H9 (cell line): ENCODE measurements around the gene THRB. TPM values are rescaled to one million over a fixed set of nuclear protein-coding genes. Genes with fewer than 3 reads are reported as not detected.

Source experiments
- DNase-seq: peaks from one replicate; pipeline ENCODE4 v3.0.0-alpha.2; 2017
- H2AFZ ChIP-seq: one replicate; pipeline ENCODE4 v1.6.1; 2013; ENCODE audit warnings: mild to moderate bottlenecking, low read length, control low read depth, moderate library complexity
- H2AK5ac ChIP-seq: 2 replicates; pipeline ENCODE4 v1.6.1; 2013; ENCODE audit warnings: low read length, control low read depth, mixed read lengths; ENCODE audit not compliant: insufficient read length
- H2BK120ac ChIP-seq: one replicate; pipeline ENCODE4 v1.6.1; 2013; ENCODE audit warnings: low read depth, mild to moderate bottlenecking, low read length, control low read depth, inconsistent platforms; ENCODE audit not compliant: poor library complexity, severe bottlenecking
- H2BK12ac ChIP-seq: 2 replicates; pipeline ENCODE4 v1.6.1; 2013; ENCODE audit warnings: low read length, control low read depth, mixed read lengths, low read depth; ENCODE audit not compliant: insufficient read length
- H2BK15ac ChIP-seq: 2 replicates; pipeline ENCODE4 v1.6.1; 2013; ENCODE audit warnings: low read depth, low read length, control low read depth
- H2BK20ac ChIP-seq: one replicate; pipeline ENCODE4 v1.6.1; 2013; ENCODE audit warnings: low read depth, mild to moderate bottlenecking, low read length, control low read depth, inconsistent platforms; ENCODE audit not compliant: poor library complexity, severe bottlenecking
- H2BK5ac ChIP-seq: 2 replicates; pipeline ENCODE4 v1.6.1; 2013; ENCODE audit warnings: low read length, control low read depth, mixed read lengths; ENCODE audit not compliant: insufficient read length
- H3K14ac ChIP-seq: 2 replicates; pipeline ENCODE4 v1.6.1; 2013; ENCODE audit warnings: low read length, control low read depth; ENCODE audit not compliant: insufficient read depth
- H3K18ac ChIP-seq: 2 replicates; pipeline ENCODE4 v1.6.1; 2013; ENCODE audit warnings: low read depth, mild to moderate bottlenecking, mixed read lengths, low read length, control low read depth; ENCODE audit not compliant: insufficient read length
- H3K23ac ChIP-seq: 2 replicates; pipeline ENCODE4 v1.6.1; 2013; ENCODE audit warnings: low read length, control low read depth, mixed read lengths, low read depth; ENCODE audit not compliant: insufficient read length
- H3K23me2 ChIP-seq: 2 replicates; pipeline ENCODE4 v1.6.1; 2013; ENCODE audit warnings: low read depth, mild to moderate bottlenecking, mixed read lengths, low read length, control low read depth; ENCODE audit not compliant: insufficient read length, poor library complexity, severe bottlenecking
- H3K27ac ChIP-seq: 2 replicates; pipeline ENCODE4 v1.5.1; 2013; ENCODE audit warnings: low read length, control low read depth, mixed read lengths, low read depth; ENCODE audit not compliant: insufficient read length
- H3K27me3 ChIP-seq: 2 replicates; pipeline ENCODE4 v1.6.1; 2013; ENCODE audit warnings: low read length, control low read depth, inconsistent platforms; ENCODE audit not compliant: insufficient read depth
- H3K4ac ChIP-seq: 2 replicates; pipeline ENCODE4 v1.6.1; 2013; ENCODE audit warnings: low read depth, mild to moderate bottlenecking, control low read depth, inconsistent platforms, low read length, moderate library complexity
- H3K4me1 ChIP-seq: 2 replicates; pipeline ENCODE4 v1.6.1; 2013; ENCODE audit warnings: low read length, control low read depth, inconsistent platforms; ENCODE audit not compliant: insufficient read depth
- H3K4me2 ChIP-seq: 2 replicates; pipeline ENCODE4 v1.6.1; 2013; ENCODE audit warnings: low read length, control low read depth, mixed read lengths; ENCODE audit not compliant: insufficient read length, insufficient read depth
- H3K56ac ChIP-seq: 2 replicates; pipeline ENCODE4 v1.6.1; 2013; ENCODE audit warnings: low read depth, mild to moderate bottlenecking, mixed read lengths, low read length, control low read depth; ENCODE audit not compliant: insufficient read length
- H3K79me1 ChIP-seq: 2 replicates; pipeline ENCODE4 v1.6.1; 2013; ENCODE audit warnings: low read depth, mild to moderate bottlenecking, moderate library complexity, low read length, control low read depth, inconsistent platforms; ENCODE audit not compliant: insufficient read depth, poor library complexity, severe bottlenecking
- H3K79me2 ChIP-seq: 2 replicates; pipeline ENCODE4 v1.6.1; 2013; ENCODE audit warnings: low read length, control low read depth, inconsistent platforms; ENCODE audit not compliant: insufficient read depth
- H3K9ac ChIP-seq: 2 replicates; pipeline ENCODE4 v1.6.1; 2013; ENCODE audit warnings: low read length, control low read depth, mixed read lengths; ENCODE audit not compliant: insufficient read length; ENCODE audit errors: extremely low read depth
- H3K9me3 ChIP-seq: one replicate; pipeline ENCODE4 v1.6.1; 2013; ENCODE audit warnings: low read depth, low read length, inconsistent platforms; ENCODE audit not compliant: control insufficient read depth
- H3T11ph ChIP-seq: one replicate; pipeline ENCODE4 v1.6.1; 2013; ENCODE audit warnings: mild to moderate bottlenecking, low read length, control low read depth, inconsistent platforms
- H4K20me1 ChIP-seq: one replicate; pipeline ENCODE4 v1.6.1; 2013; ENCODE audit not compliant: control insufficient read depth, insufficient read length, insufficient read depth
- H4K5ac ChIP-seq: 2 replicates; pipeline ENCODE4 v1.6.1; 2013; ENCODE audit warnings: low read depth, mild to moderate bottlenecking, mixed read lengths, low read length, control low read depth; ENCODE audit not compliant: insufficient read length
- H4K8ac ChIP-seq: replicated peaks from 2 replicates; pipeline ENCODE4 v1.6.1; 2013; ENCODE audit warnings: low read length, control low read depth, mixed read lengths, low read depth; ENCODE audit not compliant: insufficient read length
- H4K91ac ChIP-seq: 2 replicates; pipeline ENCODE4 v1.6.1; 2013; ENCODE audit warnings: low read depth, mild to moderate bottlenecking, moderate library complexity, mixed read lengths, low read length, control low read depth; ENCODE audit not compliant: insufficient read length
- H3K27ac Mint-ChIP-seq, 3 experiments: 2 replicates in 2 of 3; 3 replicates in 1 of 3; pipeline ENCODE4 v1.8.0; 2020 to 2021; ENCODE audit warnings: mixed read lengths in 3 of 3, mild to moderate bottlenecking in 1 of 3, moderate library complexity in 1 of 3
- H3K27me3 Mint-ChIP-seq: 2 replicates; pipeline ENCODE4 v1.8.0; 2021; ENCODE audit warnings: low read depth, mild to moderate bottlenecking, moderate library complexity, mixed read lengths
- H3K36me3 Mint-ChIP-seq, 3 experiments: 2 replicates in 2 of 3; 3 replicates in 1 of 3; pipeline ENCODE4 v1.8.0; 2020 to 2021; ENCODE audit warnings: low read depth in 3 of 3, mixed read lengths in 3 of 3; ENCODE audit not compliant: insufficient read depth in 1 of 3
- H3K4me1 Mint-ChIP-seq, 2 experiments: 2 replicates each; pipeline ENCODE4 v1.8.0; 2020; ENCODE audit warnings: mixed read lengths in 2 of 2
- H3K4me3 Mint-ChIP-seq, 2 experiments: 2 replicates in 1 of 2; 3 replicates in 1 of 2; pipeline ENCODE4 v1.8.0; 2020 to 2021; ENCODE audit warnings: mild to moderate bottlenecking in 2 of 2, mixed read lengths in 2 of 2, moderate library complexity in 1 of 2
- H3K9me3 Mint-ChIP-seq, 2 experiments: 2 replicates in 1 of 2; 3 replicates in 1 of 2; pipeline ENCODE4 v1.8.0; 2020; ENCODE audit warnings: mild to moderate bottlenecking in 2 of 2, mixed read lengths in 2 of 2, moderate library complexity in 1 of 2
- CTCF ChIP-seq: fragments of 200-600 bp; sonication (generic); conservative IDR thresholded peaks from 3 replicates; pipeline ENCODE4 v1.8.0; 2021; ENCODE audit warnings: antibody characterized with exemption, mild to moderate bottlenecking
- WGBS: extraction: QIAGEN DNeasy Blood & Tissue Kit; methylation state at CpG from one replicate; pipeline ENCODE4 v1.1.7; 2013; ENCODE audit warnings: missing lambda C conversion rate, low lambda C conversion rate, mixed read lengths; ENCODE audit not compliant: insufficient read length; ENCODE audit errors: extremely low coverage; 5-methylcytosine and 5-hydroxymethylcytosine counted together
- total RNA-seq: library from RNA; stranded (reverse); gene quantifications from 2 replicates; pipeline ENCODE4 v1.2.1, GENCODE V29; 2021

The THRB gene
- total RNA-seq, 1 experiment from 2014 or later: 8.6 TPM

- H3K27ac ChIP-seq: no peak overlapping the region
- Mint-ChIP-seq H3K36me3 (peaks cover 0 to 2% (median 0%) of the 10 kb centered on the region in 3 experiments; a peak in 2 of 7 replicates), H3K4me3 (no peak overlapping the region), H3K9me3 (no peaks in the 10 kb centered on the region), H3K4me1 (no peaks in the 10 kb centered on the region; a peak in 1 of 4 replicates), H3K27ac (no peak overlapping the region; a peak in 1 of 7 replicates), H3K27me3 (no peaks in the 10 kb centered on the region)
- H3K9me3 ChIP-seq: no peaks in the 10 kb centered on the region
- H3K23ac ChIP-seq: no peak overlapping the region
- no peak overlapping the region for H2BK120ac ChIP-seq
- no peaks in the 10 kb centered on the region for H3K23me2 ChIP-seq
- no CpG with 5 or more reads among the region's 1 CpG for WGBS
- H3K4me2 ChIP-seq: no peak overlapping the region
- no peak overlapping the region for H3T11ph ChIP-seq
- no peaks in the 10 kb centered on the region for H3K79me1 ChIP-seq
- no peak overlapping the region for H3K18ac ChIP-seq
- H2AK5ac ChIP-seq: no peak overlapping the region
- H3K79me2 ChIP-seq: no peaks in the 10 kb centered on the region
- DNase-seq: no peak
- TF ChIP-seq CTCF: no peak
- no peak overlapping the region for H3K4ac ChIP-seq
- H3K14ac ChIP-seq: no peak overlapping the region
- H4K91ac ChIP-seq: no peak overlapping the region
- H2BK15ac ChIP-seq: no peak overlapping the region
- H2BK20ac ChIP-seq: no peak overlapping the region
- no peaks in the 10 kb centered on the region for H4K20me1 ChIP-seq
- H4K8ac ChIP-seq: no peak overlapping the region
- no peaks in the 10 kb centered on the region for H3K4me1 ChIP-seq
- H3K9ac ChIP-seq: no peak overlapping the region
- H2BK5ac ChIP-seq: no peak overlapping the region
- no peak overlapping the region for H2BK12ac ChIP-seq
- H3K27me3 ChIP-seq: no peaks in the 10 kb centered on the region
- H2AFZ ChIP-seq: no peak overlapping the region
- H3K56ac ChIP-seq: no peak overlapping the region
- H4K5ac ChIP-seq: no peak overlapping the region
Observed at GRCh38 chr3:24138876-24139256, 355.8 kb downstream of the THRB start.
